ENCODE data around the gene RASD1.

- TF ChIP-seq CTCF (IDR thresholded peaks at IDR 0.05; ENCODE audit: low read depth, low read length, missing input control) (no peak), YY1 (IDR thresholded peaks at IDR 0.05) (peak; percentile 90), MAX (IDR thresholded peaks at IDR 0.05) (peak; percentile 87), RXRA (IDR thresholded peaks at IDR 0.05) (peak; percentile 82 to 92), RAD21 (IDR thresholded peaks at IDR 0.05) (peak; percentile 45 to 55)
Observed at GRCh38 chr17:17445925-17446665, 50.1 kb downstream of the RASD1 start.

Measured in liver (tissue), 3 donors.